GM21526 (cell line): ENCODE data around the gene CEACAM16.

ENCODE experiments used
- ATAC-seq: cut with Tn5 transposase; IDR thresholded peaks from one replicate; pipeline ENCODE4 v1.9.1; 2021; ENCODE audit warnings: moderate library complexity; ENCODE audit not compliant: unreplicated experiment, low FRiP score

Gene CEACAM16

DNA sequence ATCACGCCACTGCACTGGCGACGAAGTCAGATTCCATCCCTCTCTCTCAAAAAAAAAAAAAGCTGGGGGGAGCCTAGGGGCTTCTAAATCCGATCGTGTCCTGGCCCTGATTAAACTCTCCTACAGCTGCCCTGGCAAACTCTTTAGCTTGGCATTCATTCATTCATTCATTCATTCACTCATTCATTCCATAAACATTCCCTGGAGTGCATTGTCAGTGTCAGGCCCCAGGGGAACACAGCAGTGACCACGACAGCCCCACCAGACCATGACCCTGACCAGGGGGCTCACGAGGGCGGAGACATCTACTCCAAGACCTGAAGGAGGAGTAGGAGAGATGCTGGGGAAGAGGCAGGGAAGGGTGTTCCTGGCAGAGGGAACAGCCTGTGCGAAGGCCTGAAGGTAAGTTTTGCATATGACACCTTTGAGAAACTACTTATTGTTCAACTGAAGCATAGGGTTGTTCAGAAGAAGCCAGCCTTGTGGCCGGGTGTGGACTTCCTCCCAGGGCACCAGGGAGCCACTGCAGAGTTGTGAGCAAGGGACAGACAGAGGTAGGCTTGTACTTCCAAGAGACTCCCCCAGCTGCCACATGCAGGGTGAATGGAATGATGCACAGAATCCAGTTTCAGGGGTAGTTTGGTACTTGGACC, 24.5 kb downstream of the CEACAM16 start:
- no peak for ATAC-seq

DNA sequence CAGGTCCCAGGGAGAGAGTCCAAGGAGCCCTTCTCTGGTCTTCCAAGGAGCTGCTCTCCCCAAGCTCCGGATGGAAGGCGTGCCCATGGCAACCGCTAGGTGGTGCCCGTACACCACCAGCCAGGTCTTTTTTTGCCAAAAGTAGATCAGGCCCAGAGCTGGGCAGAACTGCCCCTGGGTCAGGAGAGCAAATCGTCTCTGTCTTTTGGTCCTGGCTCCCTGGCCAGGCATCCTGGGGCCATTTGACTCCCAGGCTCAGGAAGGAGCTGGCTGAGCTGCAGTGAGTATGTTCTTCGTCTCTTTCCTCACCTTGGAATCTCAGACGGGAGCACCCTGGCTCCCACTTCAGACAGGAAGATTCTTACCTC, 25.0 kb downstream of the CEACAM16 start:
- ATAC-seq = no peak

DNA sequence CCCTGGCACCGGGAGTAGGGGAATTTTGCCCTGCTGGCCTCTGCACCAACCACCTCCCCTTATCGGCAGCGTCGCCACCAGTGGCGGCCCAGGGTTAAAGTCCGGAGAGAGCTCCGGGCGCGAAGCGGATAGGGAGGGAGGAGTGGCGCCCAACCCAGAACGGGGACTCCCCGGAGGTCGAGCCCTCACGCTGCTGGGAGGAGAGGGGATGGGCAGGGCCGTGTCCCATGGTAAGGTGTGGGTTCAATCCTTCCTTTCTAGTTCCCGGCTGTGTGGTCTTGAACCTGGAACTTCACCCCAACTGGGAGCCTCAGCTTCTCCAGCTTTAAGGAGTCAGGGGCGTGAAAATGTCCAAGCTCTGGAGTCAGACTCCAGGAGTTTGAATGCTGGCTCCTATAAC, 26.3 kb downstream of the CEACAM16 start:
- no peak for ATAC-seq

DNA sequence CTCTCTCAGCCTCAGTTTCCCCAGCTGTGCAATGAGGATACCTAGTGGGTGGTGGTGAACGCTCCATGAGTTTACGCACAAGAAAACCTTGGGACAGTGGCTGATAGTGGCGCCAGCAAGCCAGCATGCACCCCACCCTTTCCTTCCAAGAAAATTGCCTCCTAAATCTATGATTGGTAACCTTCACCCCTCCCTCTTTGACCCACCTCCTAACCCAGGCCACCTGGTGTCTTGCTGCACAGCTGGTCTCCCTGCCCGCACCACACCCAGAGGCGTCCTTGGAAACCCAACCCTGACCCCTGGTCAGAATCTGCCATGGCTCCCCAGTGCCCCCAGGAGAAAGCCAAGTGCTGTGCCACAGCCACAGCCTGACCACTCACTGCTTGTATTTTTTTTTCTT, 26.7 kb downstream of the CEACAM16 start:
- ATAC-seq = no peak

DNA sequence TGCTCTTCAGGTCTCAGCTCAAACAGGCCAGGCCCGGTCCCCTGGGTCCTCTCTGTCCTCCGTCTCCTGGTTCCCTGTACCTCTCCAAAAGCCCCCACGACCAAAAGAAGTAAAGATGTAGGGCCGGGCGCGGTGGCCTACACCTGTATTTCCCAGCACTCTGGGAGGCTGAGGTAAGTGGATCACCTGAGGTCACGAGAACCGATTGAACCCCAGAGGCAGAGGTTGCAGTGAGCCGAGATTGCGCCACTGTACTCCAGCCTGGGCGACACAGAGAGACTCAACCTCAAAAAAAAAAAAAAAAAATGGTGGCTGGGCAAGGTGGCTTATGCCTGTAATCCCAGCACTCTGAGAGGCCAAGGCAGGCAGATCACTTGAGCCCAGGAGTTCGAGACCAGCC, 27.5 kb downstream of the CEACAM16 start:
- no peak for ATAC-seq

DNA sequence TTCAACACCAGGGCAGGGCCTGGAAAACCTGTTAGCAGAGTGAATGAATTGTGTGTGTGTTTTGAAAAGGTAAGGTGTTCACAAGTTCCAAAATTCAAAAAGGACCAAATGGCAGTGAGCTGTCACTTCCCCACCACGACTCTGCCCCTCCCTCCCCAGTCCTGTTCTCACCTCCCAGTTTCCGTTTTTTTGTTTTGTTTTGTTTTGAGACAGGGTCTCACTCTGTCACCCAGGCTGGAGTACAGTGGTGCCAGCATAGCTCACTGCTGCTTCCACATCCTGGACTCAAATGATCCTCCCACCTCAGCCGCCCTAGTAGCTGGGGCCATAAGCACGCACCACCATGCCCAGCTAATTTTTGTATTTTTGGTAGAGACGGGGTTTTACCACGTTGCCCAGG, 29.2 kb downstream of the CEACAM16 start:
- no peak for ATAC-seq

DNA sequence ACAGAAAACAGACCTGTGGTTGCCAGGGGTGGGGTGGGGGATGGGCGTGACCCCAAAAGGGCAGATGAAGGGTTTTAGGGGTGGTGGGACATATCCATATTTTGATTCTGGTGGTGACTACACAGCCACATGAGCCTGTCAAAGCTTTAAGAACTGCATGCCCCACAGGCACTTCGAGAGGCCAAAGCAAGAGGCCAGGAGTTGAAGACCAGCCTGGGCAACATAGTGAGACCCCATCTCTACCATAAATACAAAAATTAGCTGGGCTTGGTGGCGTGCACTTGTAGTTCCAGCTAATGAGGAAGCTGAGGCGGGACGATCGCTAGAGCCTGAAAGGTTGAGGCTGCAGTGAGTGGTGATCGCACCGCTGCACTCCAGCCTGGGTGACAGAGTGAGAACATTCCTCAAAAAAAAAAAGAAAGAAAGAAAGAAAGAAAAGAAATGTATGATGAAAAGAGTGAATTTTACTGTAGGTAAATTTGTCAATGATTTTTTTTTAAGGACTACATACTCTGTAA, 30.6 kb downstream of the CEACAM16 start:
- ATAC-seq = no peak

DNA sequence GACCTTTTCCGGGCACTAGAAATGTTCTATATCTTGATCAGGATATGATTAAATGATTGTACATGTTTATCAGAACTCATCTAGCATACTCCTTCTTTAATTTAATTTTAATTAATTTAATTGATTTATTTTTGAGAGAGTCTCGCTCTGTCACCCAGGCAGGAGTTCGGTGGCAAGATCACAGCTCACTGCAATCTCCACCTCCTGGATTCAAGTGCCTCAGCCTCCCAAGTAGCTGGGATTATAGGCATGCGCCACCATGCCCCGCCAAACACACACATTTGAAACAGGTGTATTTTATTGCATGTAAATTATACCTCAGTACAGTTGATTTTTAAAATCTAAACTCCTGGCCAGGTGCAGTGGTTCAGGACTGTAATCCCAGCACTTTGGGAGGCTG, 32.1 kb downstream of the CEACAM16 start:
- ATAC-seq = no peak

DNA sequence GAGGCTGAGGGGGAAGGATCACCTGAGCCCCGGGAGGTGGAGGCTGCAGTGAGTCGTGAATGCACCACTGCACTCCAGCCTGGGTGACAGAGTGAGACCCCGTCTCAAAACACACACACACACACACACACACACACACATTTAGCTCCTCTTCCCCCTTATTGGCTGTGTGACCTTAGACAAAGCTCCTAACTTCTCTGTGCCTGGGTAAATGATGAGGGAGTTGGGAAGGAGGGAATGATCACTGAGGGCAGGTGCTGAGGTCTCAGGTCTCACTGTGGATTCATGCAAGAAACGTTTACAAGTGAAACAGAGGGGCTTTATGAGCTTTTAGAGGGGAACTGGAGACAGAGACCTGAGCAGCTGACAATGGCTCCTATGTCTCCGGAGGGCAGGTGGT, 32.7 kb downstream of the CEACAM16 start:
- ATAC-seq = no peak

DNA sequence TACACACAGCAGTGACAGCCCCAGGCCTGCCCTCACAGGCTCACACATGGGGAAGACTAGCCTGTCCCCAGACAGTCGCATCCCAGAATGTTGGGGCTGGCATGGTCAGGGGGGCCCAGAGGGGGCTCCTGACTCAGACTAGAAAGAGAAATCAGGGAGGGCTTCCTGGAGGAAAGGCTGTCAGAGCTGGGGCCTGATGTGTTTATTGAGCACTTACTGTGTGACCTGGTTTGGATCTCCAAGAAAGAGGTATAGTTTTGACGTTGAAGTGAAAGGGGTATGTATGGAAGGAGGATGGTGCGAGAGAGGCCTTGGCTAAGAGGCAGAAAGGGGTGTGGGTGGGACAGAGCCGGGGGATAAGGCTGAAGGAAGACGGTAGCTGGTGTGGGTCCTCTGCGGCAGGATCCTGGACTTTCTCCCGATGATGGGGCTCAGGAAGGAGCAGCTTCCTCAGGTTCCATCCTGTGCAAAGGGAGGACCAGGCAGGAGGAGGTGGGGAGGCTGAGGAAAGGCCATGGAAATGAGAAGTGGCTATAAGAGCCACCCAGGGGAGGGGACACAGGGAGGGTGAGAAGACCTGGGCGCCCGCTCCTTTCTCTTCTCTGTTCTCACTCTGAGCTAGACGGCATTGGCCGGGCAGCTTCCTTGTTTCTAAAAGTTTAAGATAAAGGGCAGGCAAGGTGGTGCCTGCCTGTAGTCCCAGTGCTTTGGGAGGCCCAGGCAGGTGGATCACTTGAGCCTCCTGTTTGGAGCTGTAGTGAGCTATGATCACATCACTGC, 33.5 kb downstream of the CEACAM16 start:
- no peak for ATAC-seq

DNA sequence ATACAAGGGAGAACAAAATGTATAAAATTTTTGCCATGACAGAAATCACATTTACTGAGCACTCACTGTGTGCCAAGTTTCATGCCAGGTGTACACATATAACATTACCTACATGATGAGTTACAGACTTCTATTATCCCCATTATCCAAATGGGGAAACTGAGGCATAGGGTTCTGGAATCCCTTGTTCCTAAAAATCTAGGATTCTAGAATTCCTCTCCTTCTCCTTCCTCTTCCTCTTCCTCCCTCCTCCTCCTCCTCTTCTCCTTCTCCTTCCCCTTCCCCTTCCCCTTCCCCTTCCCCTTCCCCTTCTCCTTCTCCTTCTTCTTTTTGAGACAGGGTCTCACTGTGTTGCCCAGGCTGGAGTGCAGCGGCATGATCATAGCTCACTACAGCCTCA, 35.4 kb downstream of the CEACAM16 start:
- ATAC-seq = no peak

DNA sequence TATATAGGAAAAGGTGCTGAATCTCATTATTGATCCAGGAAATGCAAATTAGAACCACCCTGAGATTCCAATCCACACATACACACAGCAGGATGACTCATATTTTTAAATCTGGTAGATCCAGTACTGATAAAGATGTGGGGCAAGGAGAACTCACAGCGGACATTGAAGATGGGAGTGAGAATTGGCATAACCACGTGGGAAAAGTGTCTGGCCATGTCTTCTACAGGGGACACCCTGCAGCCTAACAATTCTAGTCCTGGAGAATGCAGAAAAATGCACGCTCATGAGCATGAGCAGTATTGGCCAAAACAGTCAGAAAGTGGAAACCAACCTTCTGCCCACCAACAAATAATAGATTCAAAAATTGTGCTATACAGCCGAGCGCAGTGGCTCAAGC, 36.1 kb downstream of the CEACAM16 start:
- no peak for ATAC-seq

DNA sequence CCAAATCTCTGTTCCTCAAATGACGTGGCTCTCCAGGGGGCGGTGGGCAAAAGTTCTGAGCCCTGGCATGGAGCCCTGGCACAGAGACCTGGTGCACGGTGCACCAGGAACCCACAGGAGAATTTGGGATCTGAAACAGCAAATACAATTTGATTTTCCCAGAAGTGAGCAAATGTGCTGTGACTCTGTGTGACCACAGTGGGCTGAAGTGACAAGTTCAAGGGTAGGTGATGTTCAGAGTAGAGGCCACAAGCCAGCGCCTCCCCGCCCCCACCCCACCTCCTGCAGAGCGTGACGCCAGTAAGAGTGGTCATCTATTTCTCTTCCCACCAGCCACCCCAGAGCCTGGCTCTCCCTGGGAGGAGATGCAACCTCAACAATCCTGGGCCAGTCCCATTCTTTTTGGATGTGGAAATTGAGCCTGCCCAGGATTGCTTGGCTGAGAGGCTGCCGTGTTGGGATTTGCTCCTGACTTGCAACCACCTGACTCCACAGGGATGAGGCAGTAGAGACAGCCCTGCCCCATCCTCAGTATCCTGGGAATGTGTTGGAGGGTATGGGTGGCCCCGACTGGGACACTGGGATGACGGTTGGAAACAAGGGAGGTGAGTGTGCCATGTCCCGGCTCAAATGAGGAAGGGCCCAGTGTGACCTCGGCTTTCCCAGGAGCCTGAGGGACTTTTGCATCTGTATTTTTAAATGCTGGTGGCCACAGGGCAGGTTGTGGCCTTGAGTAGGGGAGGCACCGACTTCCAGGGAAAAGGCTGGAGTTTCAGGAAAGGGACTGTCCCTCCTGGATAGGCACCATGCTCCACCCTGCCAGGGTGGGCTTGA, 38.5 kb downstream of the CEACAM16 start:
- ATAC-seq = no peak

DNA sequence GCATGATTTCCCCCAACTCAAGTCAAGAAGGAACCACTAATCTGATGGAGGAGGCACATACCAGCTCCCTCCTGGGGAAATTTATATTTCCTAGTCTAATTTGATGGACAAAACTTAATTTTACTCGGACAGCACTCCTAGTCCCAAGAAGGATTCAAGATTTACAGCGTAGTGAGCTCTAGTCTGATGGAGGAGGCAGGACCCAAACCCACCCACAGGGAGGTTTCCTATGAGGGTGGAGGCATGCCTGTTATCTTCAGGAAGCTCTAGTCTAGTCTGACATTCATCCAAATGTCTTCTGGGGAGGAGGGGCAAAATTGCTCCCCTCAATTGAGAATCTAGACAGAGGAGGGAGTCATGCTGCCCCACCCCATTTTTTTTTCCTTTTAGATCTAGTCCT, 39.2 kb downstream of the CEACAM16 start:
- no peak for ATAC-seq

DNA sequence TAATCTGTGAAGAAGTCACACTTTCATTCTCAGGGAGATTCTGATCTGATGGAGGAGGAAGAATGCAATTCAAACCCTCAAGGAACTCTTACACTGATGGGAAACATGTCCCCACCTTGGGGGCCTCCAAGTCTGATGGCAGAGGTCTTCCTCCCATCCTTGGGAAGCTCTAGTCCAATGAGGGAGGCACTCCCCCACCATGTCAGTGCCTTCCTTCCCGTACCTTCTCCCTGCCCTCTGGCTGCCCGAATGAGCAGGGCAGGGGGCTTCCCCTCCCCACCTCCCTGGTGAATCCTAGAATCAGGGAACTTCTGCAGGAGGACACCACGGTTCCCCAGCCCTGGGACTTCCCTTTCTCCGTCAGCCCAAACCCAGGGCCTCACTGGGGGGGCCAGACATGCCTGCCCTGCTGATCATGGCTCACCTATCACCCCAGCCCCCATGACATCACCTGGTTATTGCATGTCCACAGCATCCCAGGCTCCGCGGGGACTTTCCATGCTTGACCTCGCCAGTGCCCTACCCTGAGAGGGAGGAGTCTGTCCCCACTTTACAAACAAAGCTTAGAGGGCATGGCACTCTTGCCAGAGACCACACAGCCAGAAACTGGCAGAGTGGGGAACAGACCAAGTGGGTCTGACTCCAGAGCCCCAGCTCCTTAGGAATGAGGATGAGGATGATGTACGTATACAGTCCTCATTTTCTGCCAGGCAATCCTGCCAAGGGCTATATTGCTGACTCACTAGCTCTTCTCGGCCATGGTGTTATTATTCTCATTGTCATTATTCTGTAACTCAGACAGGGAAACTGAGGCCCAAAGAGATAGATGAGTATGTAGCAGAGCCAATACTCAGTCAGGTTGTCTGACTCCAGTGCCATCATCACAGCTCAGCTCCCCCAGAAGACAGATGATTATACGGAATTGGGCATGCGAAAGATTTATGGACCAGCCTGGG, 39.9 kb downstream of the CEACAM16 start:
- ATAC-seq = no peak

DNA sequence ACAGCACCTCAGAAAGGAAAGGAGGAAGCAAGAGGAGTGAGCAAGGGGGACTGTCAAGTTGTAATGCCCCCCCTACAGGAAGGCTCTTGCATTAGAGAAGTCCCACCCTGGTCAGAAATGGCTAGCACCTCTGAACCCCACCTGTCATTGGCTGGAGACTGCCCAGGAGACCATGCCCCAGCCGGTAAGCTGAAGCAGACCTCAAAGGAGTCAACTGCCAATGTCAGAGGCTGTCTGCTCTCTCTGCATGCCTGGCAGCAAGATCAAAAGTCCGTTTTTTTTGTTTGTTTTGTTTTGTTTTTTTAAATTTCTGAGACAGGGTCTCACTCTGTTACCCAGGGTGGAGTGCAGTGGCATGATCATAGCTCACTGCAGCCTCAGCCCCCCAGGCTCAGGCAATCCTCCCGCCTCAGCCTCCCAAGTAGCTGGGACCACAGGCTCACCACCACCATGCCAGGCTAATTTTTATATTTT, 41.4 kb downstream of the CEACAM16 start:
- ATAC-seq = no peak

DNA sequence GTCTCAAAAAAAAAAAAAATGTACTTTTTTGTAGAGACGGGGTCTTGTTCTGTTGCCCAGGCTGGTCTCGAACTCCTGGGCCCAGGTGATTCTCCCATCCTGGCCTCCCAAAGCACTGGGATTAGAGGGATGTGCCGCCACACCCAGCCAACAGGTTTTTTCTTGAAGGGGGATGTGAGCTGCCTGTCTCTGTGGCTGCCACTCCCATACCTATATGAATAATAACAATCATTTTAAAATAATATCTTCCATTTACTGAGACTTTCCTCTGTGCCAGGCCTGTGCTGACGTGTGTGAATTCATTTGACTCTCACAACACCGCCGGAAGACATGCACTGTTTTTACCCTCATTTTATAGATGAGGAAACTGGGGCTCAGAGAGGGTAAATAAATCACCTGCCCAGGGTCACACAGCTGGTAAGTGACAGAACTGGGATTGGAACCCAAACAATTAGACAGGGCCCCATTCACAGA, 42.3 kb downstream of the CEACAM16 start:
- ATAC-seq = no peak

DNA sequence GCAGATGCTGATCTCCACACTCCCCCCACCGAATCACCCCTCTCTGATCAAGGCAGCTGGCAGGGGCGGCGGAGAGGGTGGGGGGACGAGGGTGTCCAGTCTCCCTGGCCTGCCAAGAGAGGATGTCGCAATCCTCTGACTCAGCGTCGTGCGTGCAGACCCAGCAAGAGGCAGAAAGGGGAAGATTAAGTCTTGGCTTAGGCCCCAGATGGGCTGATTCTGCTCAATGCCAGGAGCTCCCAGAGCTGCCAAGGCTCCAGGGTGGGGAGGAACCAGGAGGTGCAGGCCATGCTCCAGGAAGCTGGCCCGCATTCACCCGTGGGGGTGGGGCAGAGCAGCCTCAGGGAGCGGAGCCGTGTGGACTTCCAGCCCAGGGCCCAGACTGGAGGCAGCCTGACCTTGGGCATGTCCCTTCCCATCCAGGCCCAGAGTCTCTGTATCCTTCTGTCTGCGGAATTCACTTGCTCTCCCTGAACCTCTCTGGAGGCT, 42.9 kb downstream of the CEACAM16 start:
- no peak for ATAC-seq

DNA sequence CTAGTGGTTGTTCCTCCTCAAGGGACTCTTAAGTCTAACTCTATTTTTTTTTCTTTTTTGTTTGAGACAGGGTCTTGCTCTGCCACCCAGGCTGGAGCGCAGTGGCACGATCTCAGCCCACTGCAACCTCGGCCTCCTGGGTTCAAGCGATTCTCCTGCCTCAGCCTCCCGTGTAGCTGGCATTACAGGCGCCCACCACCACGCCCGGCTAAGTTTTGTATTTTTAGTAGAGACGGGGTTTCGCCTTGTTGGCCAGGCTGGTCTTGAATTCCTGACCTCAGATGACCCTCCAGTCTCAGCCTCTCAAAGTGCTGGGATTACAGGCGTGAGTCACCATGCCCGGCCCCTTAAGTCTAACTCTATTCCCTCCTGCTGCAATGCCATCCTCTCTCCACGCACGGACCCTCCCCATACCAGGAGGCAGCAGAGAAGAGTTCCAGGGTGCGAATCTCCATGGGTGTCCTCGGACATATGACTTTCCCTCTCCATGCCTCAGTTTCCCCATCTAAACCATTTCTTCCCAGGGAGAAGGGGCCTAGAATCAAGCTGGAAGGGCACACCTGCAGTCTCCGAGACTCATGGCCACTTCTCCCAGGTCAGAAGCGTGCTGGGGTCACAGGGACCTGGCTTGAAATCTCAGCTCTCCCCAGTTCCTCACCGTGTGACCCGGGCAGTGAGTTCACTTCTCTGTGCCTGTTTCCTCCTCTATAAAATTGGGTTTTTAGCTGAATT, 43.5 kb downstream of the CEACAM16 start:
- no peak for ATAC-seq
